HEK293 (cell line): ENCODE results near the gene TMEM183A.
A peak's percentile ranks its signal among the peaks of the same experiment; 100 is the strongest.

Experiments
- CTCF ChIA-PET: fragments of 350-600 bp; formaldehyde crosslinking; extraction: SDS; loops from one replicate; lab custom pipeline; 2021; ENCODE audit warnings: antibody characterized with exemption; lab: Yijun Ruan, JAX
- POLR2A ChIA-PET: fragments of 300-600 bp; formaldehyde crosslinking; extraction: SDS; loops from one replicate; lab custom pipeline; 2020; ENCODE audit warnings: antibody characterized with exemption, inconsistent platforms; lab: Yijun Ruan, JAX
- H3K27ac ChIP-seq: fragments of 200-500 bp; sonication (Bioruptor generic); 2 replicates; pipeline ENCODE4 v1.5.1; 2014; ENCODE audit warnings: low read depth, low read length, control low read depth, inconsistent platforms; ENCODE audit errors: extremely low read depth
- H3K36me3 ChIP-seq, 2 experiments: fragments of 200-500 bp in 1 of 2; sonication (Bioruptor generic) in 1 of 2; 1 replicate in 1 of 2; 2 replicates in 1 of 2; pipeline ENCODE4 v1.5.1; 2014 to 2017; ENCODE audit warnings: inconsistent platforms in 2 of 2, low read length in 2 of 2; ENCODE audit not compliant: control insufficient read depth in 2 of 2, insufficient read depth in 1 of 2
- H3K4me1 ChIP-seq: fragments of 200-500 bp; sonication (Bioruptor generic); 2 replicates; pipeline ENCODE4 v1.5.1; 2014; ENCODE audit warnings: mild to moderate bottlenecking, low read length, inconsistent platforms; ENCODE audit not compliant: control insufficient read depth, insufficient read depth
- H3K4me3 ChIP-seq: 2 replicates; pipeline ENCODE4 v1.5.1; 2011; ENCODE audit warnings: low read depth, mild to moderate bottlenecking, control low read depth, low read length, moderate library complexity
- H3K9me3 ChIP-seq: fragments of 200-500 bp; sonication (Bioruptor generic); 2 replicates; pipeline ENCODE4 v1.5.1; 2014; ENCODE audit warnings: low read depth, low read length, inconsistent platforms; ENCODE audit not compliant: control insufficient read depth, insufficient read depth
- GLI4 ChIP-seq: fragments of 450-650 bp; formaldehyde crosslinking; IDR thresholded peaks from 2 replicates; pipeline ENCODE4 v1.5.1; 2016; ENCODE audit warnings: missing biosample characterization, missing genetic modification characterization
- GLIS2 ChIP-seq: fragments of 450-650 bp; formaldehyde crosslinking; IDR thresholded peaks from 2 replicates; pipeline ENCODE4 v1.5.1; 2016; ENCODE audit warnings: missing biosample characterization, missing genetic modification characterization
- KLF9 ChIP-seq: fragments of 450-650 bp; formaldehyde crosslinking; IDR thresholded peaks from 2 replicates; pipeline ENCODE4 v1.5.1; 2016; ENCODE audit warnings: missing biosample characterization, missing genetic modification characterization, low read depth
- SETDB1 ChIP-seq: IDR thresholded peaks from one replicate; pipeline ENCODE4 v1.6.1; 2017; ENCODE audit warnings: mild to moderate bottlenecking, low read length, moderate library complexity, mixed read lengths; ENCODE audit not compliant: insufficient read length
- ZBTB1 ChIP-seq: fragments of 450-650 bp; formaldehyde crosslinking; IDR thresholded peaks from 2 replicates; pipeline ENCODE4 v1.5.1; 2016; ENCODE audit warnings: missing biosample characterization, missing genetic modification characterization
- ZBTB17 ChIP-seq: fragments of 450-650 bp; formaldehyde crosslinking; IDR thresholded peaks from 2 replicates; pipeline ENCODE4 v1.5.1; 2016; ENCODE audit warnings: missing biosample characterization, missing genetic modification characterization
- ZIC2 ChIP-seq: fragments of 450-650 bp; formaldehyde crosslinking; IDR thresholded peaks from 2 replicates; pipeline ENCODE4 v1.5.1; 2016; ENCODE audit warnings: missing biosample characterization, missing genetic modification characterization
- ZNF146 ChIP-seq: fragments of 450-650 bp; formaldehyde crosslinking; IDR thresholded peaks from 2 replicates; pipeline ENCODE4 v1.5.1; 2016; ENCODE audit warnings: missing biosample characterization, missing genetic modification characterization
- ZNF175 ChIP-seq: fragments of 450-650 bp; formaldehyde crosslinking; IDR thresholded peaks from 2 replicates; pipeline ENCODE4 v1.5.1; 2016; ENCODE audit warnings: missing biosample characterization, missing genetic modification characterization
- ZNF274 ChIP-seq, 2 experiments: fragments of 200-500 bp in 1 of 2; fragments of 450-650 bp in 1 of 2; sonication (Bioruptor generic) in 1 of 2; formaldehyde crosslinking in 1 of 2; IDR thresholded peaks; 2 replicates each; pipeline versions ENCODE4 v1.5.1 to v1.6.1; 2014 to 2016; ENCODE audit warnings: borderline replicate concordance in 1 of 2, inconsistent platforms in 1 of 2, low read length in 1 of 2, missing biosample characterization in 1 of 2, missing genetic modification characterization in 1 of 2
- ZNF416 ChIP-seq: fragments of 450-650 bp; formaldehyde crosslinking; IDR thresholded peaks from 2 replicates; pipeline ENCODE4 v1.5.1; 2016; ENCODE audit warnings: missing biosample characterization, missing genetic modification characterization
- ZNF48 ChIP-seq: fragments of 450-650 bp; formaldehyde crosslinking; IDR thresholded peaks from 2 replicates; pipeline ENCODE4 v1.5.1; 2016; ENCODE audit warnings: missing biosample characterization, missing genetic modification characterization
- ZNF548 ChIP-seq: fragments of 450-650 bp; formaldehyde crosslinking; IDR thresholded peaks from 2 replicates; pipeline ENCODE4 v1.5.1; 2016; ENCODE audit warnings: missing biosample characterization, missing genetic modification characterization
- ZNF561 ChIP-seq: fragments of 450-650 bp; IDR thresholded peaks from 2 replicates; pipeline ENCODE4 v1.5.1; 2018; ENCODE audit warnings: missing biosample characterization, missing genetic modification characterization, borderline replicate concordance
- ZNF600 ChIP-seq: fragments of 450-650 bp; formaldehyde crosslinking; IDR thresholded peaks from 2 replicates; pipeline ENCODE4 v1.5.1; 2016; ENCODE audit warnings: missing biosample characterization, missing genetic modification characterization
- ZNF621 ChIP-seq: fragments of 450-650 bp; formaldehyde crosslinking; IDR thresholded peaks from 2 replicates; pipeline ENCODE4 v1.5.1; 2017; ENCODE audit warnings: missing biosample characterization, missing genetic modification characterization
- ZNF629 ChIP-seq: fragments of 450-650 bp; formaldehyde crosslinking; IDR thresholded peaks from 2 replicates; pipeline ENCODE4 v1.5.1; 2017; ENCODE audit warnings: missing biosample characterization, missing genetic modification characterization
- ZNF747 ChIP-seq: fragments of 450-650 bp; formaldehyde crosslinking; IDR thresholded peaks from 2 replicates; pipeline ENCODE4 v1.5.1; 2016; ENCODE audit warnings: missing biosample characterization, missing genetic modification characterization
- ZNF777 ChIP-seq: fragments of 450-650 bp; formaldehyde crosslinking; IDR thresholded peaks from 2 replicates; pipeline ENCODE4 v1.5.1; 2017; ENCODE audit warnings: missing biosample characterization, missing genetic modification characterization, borderline replicate concordance
- TF ChIP-seq, protein P1 (sequence below): fragments of 450-650 bp; formaldehyde crosslinking; IDR thresholded peaks from 2 replicates; pipeline ENCODE4 v1.5.1; 2016; ENCODE audit warnings: missing biosample characterization, missing genetic modification characterization
- TF ChIP-seq, protein P2 (sequence below): fragments of 450-650 bp; formaldehyde crosslinking; IDR thresholded peaks from 2 replicates; pipeline ENCODE4 v1.5.1; 2016; ENCODE audit warnings: missing biosample characterization, missing genetic modification characterization
- TF ChIP-seq, protein P3 (sequence below): fragments of 450-650 bp; formaldehyde crosslinking; optimal IDR thresholded peaks from 2 replicates; pipeline ENCODE3; 2016; ENCODE audit warnings: missing biosample characterization, mild to moderate bottlenecking, missing genetic modification characterization
- TF ChIP-seq, protein P4 (sequence below): fragments of 450-650 bp; formaldehyde crosslinking; IDR thresholded peaks from 2 replicates; pipeline ENCODE4 v1.5.1; 2017; ENCODE audit warnings: missing biosample characterization, missing genetic modification characterization
- TF ChIP-seq, protein P5 (sequence below): fragments of 450-650 bp; formaldehyde crosslinking; IDR thresholded peaks from 2 replicates; pipeline ENCODE4 v1.5.1; 2016; ENCODE audit warnings: missing biosample characterization, missing genetic modification characterization

Gene TMEM183A

DNA sequence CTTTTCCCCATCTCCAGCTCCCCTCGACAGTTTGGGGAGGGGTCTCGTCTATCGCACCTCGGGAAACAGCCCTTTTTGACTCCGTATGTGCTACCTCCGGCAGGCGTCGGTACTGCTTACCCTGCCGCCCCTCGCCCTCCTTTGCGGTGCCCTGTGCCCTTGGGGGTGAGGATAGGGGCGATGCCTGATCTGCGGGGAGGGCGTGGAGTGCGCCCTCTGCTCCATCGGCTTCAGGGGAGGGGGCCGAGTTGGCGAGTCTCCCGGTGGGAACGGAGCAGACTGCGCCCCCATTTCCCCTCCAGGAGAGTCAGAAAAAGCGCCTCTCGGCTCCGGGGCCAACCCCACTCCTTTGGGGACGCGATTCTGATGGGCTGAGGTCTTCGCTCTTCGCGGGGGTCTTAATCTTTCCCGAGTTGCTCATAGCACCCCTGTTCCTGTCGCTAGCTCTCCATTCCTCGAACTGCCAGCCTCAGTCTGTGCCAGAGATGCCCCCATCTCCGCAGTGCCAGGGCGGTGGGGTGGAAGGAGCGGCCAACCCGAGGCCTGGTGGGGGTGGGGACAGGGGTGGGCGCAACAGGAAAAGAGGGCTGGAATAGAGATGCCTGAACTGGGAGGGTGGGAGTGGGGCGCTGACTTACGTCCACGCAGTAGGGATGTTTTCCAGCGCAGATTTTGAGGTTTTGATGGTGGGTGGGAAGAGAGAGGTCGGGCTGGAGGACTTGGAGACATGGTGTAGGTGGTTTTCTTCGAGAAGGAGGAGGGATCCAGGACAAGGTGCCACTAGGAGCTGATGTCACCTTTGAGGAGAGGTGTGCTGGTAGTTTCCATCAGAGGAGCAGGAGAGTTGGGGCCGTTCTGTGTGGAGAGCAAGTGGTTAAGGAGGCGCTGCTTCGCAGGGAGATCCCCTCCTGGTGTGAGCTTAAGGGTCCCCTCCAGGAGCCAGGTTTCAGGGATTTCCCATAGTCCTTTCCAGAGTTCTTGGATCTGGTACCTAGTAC, 19.8 kb downstream of the TMEM183A start (continued):
- TF ChIP-seq ZNF621 (tag by site-specific recombination) (no peak), ZNF629 (tag by site-specific recombination) (no peak), GLIS2 (tag by site-specific recombination) (peak; percentile 16; the same call in 1 of the 2 replicates), ZIC2 (tag by site-specific recombination) (0 out of 2 replicates have a peak, but pooled peaks have one; percentile 7), ZNF146 (tag by site-specific recombination) (no peak), ZNF274 (IDR thresholded peaks at IDR 0.05; ENCODE audit: low read length) (no peak), ZNF274 (tag by site-specific recombination; IDR thresholded peaks at IDR 0.05; ENCODE audit: borderline replicate concordance) (no peak), KLF9 (tag by site-specific recombination) (no peak), ZNF175 (tag by site-specific recombination) (no peak), ZNF777 (tag by site-specific recombination) (no peak), ZBTB17 (tag by site-specific recombination) (no peak), ZBTB1 (tag by site-specific recombination) (no peak), ZNF548 (tag by site-specific recombination) (no peak), ZNF416 (no peak)
- TF ChIP-seq, protein P1, sequence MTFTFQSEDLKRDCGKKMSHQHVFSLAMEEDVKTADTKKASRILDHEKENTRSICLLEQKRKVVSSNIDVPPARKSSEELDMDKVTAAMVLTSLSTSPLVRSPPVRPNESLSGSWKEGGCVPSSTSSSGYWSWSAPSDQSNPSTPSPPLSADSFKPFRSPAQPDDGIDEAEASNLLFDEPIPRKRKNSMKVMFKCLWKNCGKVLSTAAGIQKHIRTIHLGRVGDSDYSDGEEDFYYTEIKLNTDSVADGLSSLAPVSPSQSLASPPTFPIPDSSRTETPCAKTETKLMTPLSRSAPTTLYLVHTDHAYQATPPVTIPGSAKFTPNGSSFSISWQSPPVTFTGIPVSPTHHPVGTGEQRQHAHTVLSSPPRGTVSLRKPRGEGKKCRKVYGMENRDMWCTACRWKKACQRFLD (tag by site-specific recombination) = no peak
- TF ChIP-seq, protein P2, sequence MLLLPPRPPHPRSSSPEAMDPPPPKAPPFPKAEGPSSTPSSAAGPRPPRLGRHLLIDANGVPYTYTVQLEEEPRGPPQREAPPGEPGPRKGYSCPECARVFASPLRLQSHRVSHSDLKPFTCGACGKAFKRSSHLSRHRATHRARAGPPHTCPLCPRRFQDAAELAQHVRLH (tag by site-specific recombination) = no peak
- TF ChIP-seq, protein P3, sequence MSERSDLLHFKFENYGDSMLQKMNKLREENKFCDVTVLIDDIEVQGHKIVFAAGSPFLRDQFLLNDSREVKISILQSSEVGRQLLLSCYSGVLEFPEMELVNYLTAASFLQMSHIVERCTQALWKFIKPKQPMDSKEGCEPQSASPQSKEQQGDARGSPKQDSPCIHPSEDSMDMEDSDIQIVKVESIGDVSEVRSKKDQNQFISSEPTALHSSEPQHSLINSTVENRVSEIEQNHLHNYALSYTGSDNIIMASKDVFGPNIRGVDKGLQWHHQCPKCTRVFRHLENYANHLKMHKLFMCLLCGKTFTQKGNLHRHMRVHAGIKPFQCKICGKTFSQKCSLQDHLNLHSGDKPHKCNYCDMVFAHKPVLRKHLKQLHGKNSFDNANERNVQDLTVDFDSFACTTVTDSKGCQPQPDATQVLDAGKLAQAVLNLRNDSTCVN (tag by site-specific recombination) = peak; percentile 5
- TF ChIP-seq, protein P4, sequence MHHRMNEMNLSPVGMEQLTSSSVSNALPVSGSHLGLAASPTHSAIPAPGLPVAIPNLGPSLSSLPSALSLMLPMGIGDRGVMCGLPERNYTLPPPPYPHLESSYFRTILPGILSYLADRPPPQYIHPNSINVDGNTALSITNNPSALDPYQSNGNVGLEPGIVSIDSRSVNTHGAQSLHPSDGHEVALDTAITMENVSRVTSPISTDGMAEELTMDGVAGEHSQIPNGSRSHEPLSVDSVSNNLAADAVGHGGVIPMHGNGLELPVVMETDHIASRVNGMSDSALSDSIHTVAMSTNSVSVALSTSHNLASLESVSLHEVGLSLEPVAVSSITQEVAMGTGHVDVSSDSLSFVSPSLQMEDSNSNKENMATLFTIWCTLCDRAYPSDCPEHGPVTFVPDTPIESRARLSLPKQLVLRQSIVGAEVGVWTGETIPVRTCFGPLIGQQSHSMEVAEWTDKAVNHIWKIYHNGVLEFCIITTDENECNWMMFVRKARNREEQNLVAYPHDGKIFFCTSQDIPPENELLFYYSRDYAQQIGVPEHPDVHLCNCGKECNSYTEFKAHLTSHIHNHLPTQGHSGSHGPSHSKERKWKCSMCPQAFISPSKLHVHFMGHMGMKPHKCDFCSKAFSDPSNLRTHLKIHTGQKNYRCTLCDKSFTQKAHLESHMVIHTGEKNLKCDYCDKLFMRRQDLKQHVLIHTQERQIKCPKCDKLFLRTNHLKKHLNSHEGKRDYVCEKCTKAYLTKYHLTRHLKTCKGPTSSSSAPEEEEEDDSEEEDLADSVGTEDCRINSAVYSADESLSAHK = no peak
- TF ChIP-seq, all 188 proteins: peak for 6

DNA sequence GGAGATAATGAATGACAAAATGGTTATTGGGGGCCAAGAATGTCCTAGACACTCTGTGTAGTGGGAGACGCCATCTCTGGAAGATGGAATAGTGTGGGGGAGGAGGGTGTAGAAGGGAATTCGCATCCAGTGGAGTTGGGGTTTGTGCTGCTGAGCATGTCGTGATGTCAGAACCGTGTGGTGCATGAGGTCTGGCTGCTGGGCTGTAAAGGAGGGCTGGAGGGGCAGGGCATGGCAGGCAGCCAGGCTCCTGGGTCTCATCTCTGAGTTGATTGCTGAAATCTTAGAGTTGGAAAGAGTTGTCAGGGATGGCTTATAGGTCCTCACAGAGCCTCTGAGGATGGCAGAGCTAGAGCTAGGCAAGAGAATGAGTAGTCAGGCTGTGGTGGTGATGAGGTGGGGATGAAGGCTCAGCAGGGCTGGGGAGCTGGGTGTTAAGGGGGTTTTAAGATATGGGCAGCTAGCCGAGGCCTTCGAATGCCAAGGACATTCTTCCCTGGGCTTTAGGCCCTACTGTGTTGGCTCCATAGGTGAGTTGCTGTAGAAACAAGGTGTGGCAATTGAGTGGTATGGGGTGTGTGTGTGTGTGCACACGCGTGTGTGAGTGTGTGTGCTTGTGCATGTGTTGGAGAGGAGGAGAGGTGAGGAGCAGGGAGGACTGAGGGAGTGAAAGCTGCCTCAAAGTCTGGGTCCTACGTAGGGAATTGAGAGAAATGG, 21.1 kb downstream of the TMEM183A start:
- ChIA-PET CTCF (interaction anchor here (0.7 to 23.3 kb wide), 6 partner anchors 8 to 239 kb away, joined by 3 to 526 read pairs (median 4); partner anchors contain the start of gene CHI3L1), POLR2A (interaction anchor here (0.8 to 1.0 kb wide), 2 partner anchors 12 to 22 kb away, joined by 3 to 4 read pairs; no protein-coding TSS in a partner anchor)
- H3K9me3 ChIP-seq = no peaks in the 10 kb centered on the region
- H3K4me1 ChIP-seq = no peaks in the 10 kb centered on the region
- H3K4me3 ChIP-seq = no peak overlapping the region
- peaks cover 3 to 21% of the 10 kb centered on the region in 2 experiments; a peak in 2 of 3 replicates for H3K36me3 ChIP-seq
- no peak overlapping the region for H3K27ac ChIP-seq
- no peak for TF ChIP-seq ZNF629 (tag by site-specific recombination)
- TF ChIP-seq ZNF561 = no peak
- TF ChIP-seq ZNF747 (tag by site-specific recombination) = 0 out of 2 replicates have a peak, but pooled peaks have one; percentile 18
- no peak for TF ChIP-seq SETDB1
- peak; percentile 89 for TF ChIP-seq ZBTB17 (tag by site-specific recombination)
- TF ChIP-seq GLI4 (tag by site-specific recombination) = peak; percentile 91; the same call in 1 of the 2 replicates
- TF ChIP-seq ZNF600 (tag by site-specific recombination) = peak; percentile 61
- TF ChIP-seq ZNF48 (tag by site-specific recombination) = no peak
- TF ChIP-seq, protein P5, sequence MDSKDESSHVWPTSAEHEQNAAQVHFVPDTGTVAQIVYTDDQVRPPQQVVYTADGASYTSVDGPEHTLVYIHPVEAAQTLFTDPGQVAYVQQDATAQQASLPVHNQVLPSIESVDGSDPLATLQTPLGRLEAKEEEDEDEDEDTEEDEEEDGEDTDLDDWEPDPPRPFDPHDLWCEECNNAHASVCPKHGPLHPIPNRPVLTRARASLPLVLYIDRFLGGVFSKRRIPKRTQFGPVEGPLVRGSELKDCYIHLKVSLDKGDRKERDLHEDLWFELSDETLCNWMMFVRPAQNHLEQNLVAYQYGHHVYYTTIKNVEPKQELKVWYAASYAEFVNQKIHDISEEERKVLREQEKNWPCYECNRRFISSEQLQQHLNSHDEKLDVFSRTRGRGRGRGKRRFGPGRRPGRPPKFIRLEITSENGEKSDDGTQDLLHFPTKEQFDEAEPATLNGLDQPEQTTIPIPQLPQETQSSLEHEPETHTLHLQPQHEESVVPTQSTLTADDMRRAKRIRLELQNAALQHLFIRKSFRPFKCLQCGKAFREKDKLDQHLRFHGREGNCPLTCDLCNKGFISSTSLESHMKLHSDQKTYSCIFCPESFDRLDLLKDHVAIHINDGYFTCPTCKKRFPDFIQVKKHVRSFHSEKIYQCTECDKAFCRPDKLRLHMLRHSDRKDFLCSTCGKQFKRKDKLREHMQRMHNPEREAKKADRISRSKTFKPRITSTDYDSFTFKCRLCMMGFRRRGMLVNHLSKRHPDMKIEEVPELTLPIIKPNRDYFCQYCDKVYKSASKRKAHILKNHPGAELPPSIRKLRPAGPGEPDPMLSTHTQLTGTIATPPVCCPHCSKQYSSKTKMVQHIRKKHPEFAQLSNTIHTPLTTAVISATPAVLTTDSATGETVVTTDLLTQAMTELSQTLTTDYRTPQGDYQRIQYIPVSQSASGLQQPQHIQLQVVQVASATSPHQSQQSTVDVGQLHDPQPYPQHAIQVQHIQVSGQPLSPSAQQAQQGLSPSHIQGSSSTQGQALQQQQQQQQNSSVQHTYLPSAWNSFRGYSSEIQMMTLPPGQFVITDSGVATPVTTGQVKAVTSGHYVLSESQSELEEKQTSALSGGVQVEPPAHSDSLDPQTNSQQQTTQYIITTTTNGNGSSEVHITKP (tag by site-specific recombination) = peak; percentile 68
